Caco-2 (cell line): Measurements from ENCODE around the gene GAS2L1. TPM values are rescaled to one million over a fixed set of nuclear protein-coding genes. Genes with fewer than 3 reads are reported as not detected.
A peak's percentile ranks its signal among the peaks of the same experiment; 100 is the strongest.

Experiments
- BruUV-seq: library from RNA; stranded (reverse); fragments of 400-500 nt; replicated peaks from 2 replicates; lab custom pipeline; 2021; lab: Mats Ljungman, UMichigan
- CTCF ChIA-PET: fragments of 300-600 bp; sonication (Branson Sonifier 250); formaldehyde crosslinking; loops from one replicate; lab custom pipeline; 2022; ENCODE audit warnings: antibody characterized with exemption; lab: Charles Lee
- POLR2A ChIA-PET: fragments of 300-600 bp; sonication (Branson Sonifier 250); formaldehyde crosslinking; loops from one replicate; lab custom pipeline; 2022; ENCODE audit warnings: antibody characterized with exemption; lab: Charles Lee
- DNase-seq, 2 experiments: peaks; one replicate each; pipeline versions ENCODE4 v3.0.0 to v3.0.0-alpha.2; 2020 to 2022
- H3K27me3 ChIP-seq: replicated peaks from 2 replicates; pipeline ENCODE4 v1.6.0; 2011; ENCODE audit warnings: low read length; ENCODE audit not compliant: control insufficient read depth, insufficient read depth
- H3K36me3 ChIP-seq: 2 replicates; pipeline ENCODE4 v1.5.1; 2011; ENCODE audit warnings: low read length; ENCODE audit not compliant: control insufficient read depth, insufficient read depth
- H3K4me1 ChIP-seq: fragments of 250-450 bp; sonication (Bioruptor Pico); 2 replicates; pipeline ENCODE4 v1.5.1; 2020; ENCODE audit warnings: mild to moderate bottlenecking
- H3K4me3 ChIP-seq: 2 replicates; pipeline ENCODE4 v1.5.1; 2011; ENCODE audit warnings: low read depth, mild to moderate bottlenecking, control low read depth, low read length
- H3K9me3 ChIP-seq: fragments of 250-450 bp; sonication (Bioruptor Pico); 2 replicates; pipeline ENCODE4 v1.5.1; 2020; ENCODE audit warnings: mild to moderate bottlenecking, moderate library complexity
- H3K27ac Mint-ChIP-seq: one replicate; pipeline ENCODE4 v1.8.0; 2022; ENCODE audit warnings: mixed read lengths; ENCODE audit not compliant: unreplicated experiment
- H3K27me3 Mint-ChIP-seq: one replicate; pipeline ENCODE4 v1.8.0; 2022; ENCODE audit warnings: mixed read lengths; ENCODE audit not compliant: insufficient read depth, unreplicated experiment
- H3K36me3 Mint-ChIP-seq: one replicate; pipeline ENCODE4 v1.8.0; 2022; ENCODE audit warnings: mild to moderate bottlenecking, mixed read lengths; ENCODE audit not compliant: insufficient read depth, unreplicated experiment
- H3K4me1 Mint-ChIP-seq: one replicate; pipeline ENCODE4 v1.8.0; 2022; ENCODE audit warnings: low read depth, mixed read lengths; ENCODE audit not compliant: unreplicated experiment
- H3K4me3 Mint-ChIP-seq: one replicate; pipeline ENCODE4 v1.8.0; 2022; ENCODE audit warnings: mild to moderate bottlenecking, moderate library complexity, mixed read lengths; ENCODE audit not compliant: unreplicated experiment
- H3K9me3 Mint-ChIP-seq: one replicate; pipeline ENCODE4 v1.8.0; 2022; ENCODE audit warnings: mixed read lengths; ENCODE audit not compliant: unreplicated experiment
- intact Hi-C: fragments of 100-400 bp; cut with micrococcal nuclease; formaldehyde crosslinking; loops from one replicate; pipeline ENCODE4 v1.10.0; 2022; ENCODE audit not compliant: unreplicated experiment
- total RNA-seq: library from RNA; stranded (reverse); gene quantifications from 2 replicates; pipeline ENCODE4 v1.2.3, GENCODE V29; 2022
- TF ChIP-seq, protein P1 (sequence below), 2 experiments: fragments of 200-600 bp in 1 of 2; IDR thresholded peaks; 1 replicate in 1 of 2; 2 replicates in 1 of 2; pipeline versions ENCODE4 v1.5.1 to v1.8.0; 2011 to 2022; ENCODE audit warnings: antibody characterized with exemption in 1 of 2, control low read depth in 1 of 2, inconsistent platforms in 1 of 2, low read depth in 1 of 2, low read length in 1 of 2, mild to moderate bottlenecking in 1 of 2, moderate library complexity in 1 of 2; ENCODE audit not compliant: insufficient read depth in 1 of 2, severe bottlenecking in 1 of 2, unreplicated experiment in 1 of 2

Gene GAS2L1
- total RNA-seq, 1 experiment from 2014 or later, result 20.4 TPM

DNA sequence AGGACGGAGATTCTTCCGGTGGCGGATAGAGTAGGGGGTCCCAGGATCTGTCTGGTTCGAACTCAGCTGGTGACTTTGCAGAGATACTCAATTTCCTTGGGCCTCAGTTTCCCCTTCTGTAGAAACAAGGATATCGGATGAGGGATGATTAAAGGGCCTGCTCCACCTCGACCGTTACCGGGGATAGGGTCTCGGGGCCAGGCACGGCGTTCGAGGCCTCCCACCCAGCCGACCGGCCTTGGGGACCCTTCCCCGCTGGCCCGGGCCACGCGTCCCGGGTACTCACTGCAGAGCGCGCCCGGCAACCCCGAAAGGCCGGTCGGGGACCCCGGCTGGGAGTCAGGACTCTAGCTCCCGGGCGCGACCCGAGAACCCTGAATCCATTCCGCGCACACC is 39.0 kb upstream of the GAS2L1 start:
- peaks cover 55% of the 10 kb centered on the region for H3K36me3 Mint-ChIP-seq
- Histone ChIP-seq H3K36me3 (peaks cover 4% of the 10 kb centered on the region), H3K4me3 (peak overlapping the region; percentile 76), H3K4me1 (peaks cover 20% of the 10 kb centered on the region), H3K27me3 (no peaks in the 10 kb centered on the region), H3K9me3 (no peaks in the 10 kb centered on the region)
- H3K9me3 Mint-ChIP-seq, result no peaks in the 10 kb centered on the region
- TSS peak; percentile 62 for BruUV-seq
- peaks cover 25% of the 10 kb centered on the region for H3K4me1 Mint-ChIP-seq
- TF ChIP-seq, protein P1, sequence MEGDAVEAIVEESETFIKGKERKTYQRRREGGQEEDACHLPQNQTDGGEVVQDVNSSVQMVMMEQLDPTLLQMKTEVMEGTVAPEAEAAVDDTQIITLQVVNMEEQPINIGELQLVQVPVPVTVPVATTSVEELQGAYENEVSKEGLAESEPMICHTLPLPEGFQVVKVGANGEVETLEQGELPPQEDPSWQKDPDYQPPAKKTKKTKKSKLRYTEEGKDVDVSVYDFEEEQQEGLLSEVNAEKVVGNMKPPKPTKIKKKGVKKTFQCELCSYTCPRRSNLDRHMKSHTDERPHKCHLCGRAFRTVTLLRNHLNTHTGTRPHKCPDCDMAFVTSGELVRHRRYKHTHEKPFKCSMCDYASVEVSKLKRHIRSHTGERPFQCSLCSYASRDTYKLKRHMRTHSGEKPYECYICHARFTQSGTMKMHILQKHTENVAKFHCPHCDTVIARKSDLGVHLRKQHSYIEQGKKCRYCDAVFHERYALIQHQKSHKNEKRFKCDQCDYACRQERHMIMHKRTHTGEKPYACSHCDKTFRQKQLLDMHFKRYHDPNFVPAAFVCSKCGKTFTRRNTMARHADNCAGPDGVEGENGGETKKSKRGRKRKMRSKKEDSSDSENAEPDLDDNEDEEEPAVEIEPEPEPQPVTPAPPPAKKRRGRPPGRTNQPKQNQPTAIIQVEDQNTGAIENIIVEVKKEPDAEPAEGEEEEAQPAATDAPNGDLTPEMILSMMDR (IDR thresholded peaks at IDR 0.05; ENCODE audit: insufficient read depth in 1 of 2, low read depth in 1 of 2, low read length in 1 of 2, severe bottlenecking in 1 of 2, unreplicated experiment in 1 of 2), result no peak
- peak overlapping the region; percentile 98 for H3K4me3 Mint-ChIP-seq
- POLR2A ChIA-PET, result no interaction called here
- CTCF ChIA-PET, result interaction anchor here (1.3 kb wide), 1 partner anchor 22 kb away, joined by 3 read pairs; no protein-coding TSS in a partner anchor
- H3K27ac Mint-ChIP-seq, result peak overlapping the region; percentile 100
- intact Hi-C loops, result no loop called here
- H3K27me3 Mint-ChIP-seq, result no peaks in the 10 kb centered on the region
- DNase-seq, result no peak

DNA sequence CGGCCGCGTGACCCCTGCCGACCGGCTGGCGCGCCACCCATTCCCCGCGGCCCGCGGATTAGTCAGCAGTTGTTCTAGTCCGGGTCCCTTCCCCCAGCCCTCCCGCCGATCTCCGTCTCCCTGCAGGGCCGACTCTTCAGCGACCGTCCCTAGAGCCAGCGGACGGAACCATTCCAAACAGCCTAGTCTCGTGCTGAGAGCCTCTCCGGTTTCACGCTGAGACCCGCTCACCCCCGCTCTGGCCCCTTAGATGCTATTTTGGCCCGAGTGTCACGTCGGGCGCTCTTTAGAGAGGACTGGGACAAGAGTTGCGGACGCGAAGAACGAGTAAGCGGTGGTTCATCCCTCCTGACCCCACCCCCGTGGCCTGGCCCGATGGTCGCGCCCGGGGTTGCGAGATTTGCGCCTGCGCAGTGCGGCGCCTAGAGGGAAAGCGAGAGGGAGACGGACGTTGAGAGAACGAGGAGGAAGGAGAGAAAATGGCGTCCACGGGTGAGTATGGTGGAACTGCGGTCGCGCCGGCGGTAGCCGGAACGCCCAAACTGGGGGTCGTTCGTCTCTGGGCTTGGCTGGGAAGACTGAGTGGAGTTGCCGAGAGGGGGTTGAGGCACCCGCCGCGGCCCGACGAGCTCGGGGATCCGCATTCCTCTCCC is 38.5 kb upstream of the GAS2L1 start, which contains the start of the genes EWSR1 and RHBDD3:
Gene EWSR1 (plus strand): TSS at position 411 of the 653 bp plus-strand sequence. CDS start 69 bp downstream, at position 480.
Gene RHBDD3 (minus strand): TSS at position 124 of the 653 bp plus-strand sequence. CDS start 2,355 bp downstream, outside the sequence.
- no peaks in the 10 kb centered on the region for H3K9me3 Mint-ChIP-seq
- BruUV-seq, result no TSS peak
- H3K4me1 Mint-ChIP-seq, result peaks cover 25% of the 10 kb centered on the region
- peaks cover 4% of the 10 kb centered on the region for H3K36me3 ChIP-seq
- TF ChIP-seq, protein P1 (IDR thresholded peaks at IDR 0.05; ENCODE audit: insufficient read depth in 1 of 2, low read depth in 1 of 2, low read length in 1 of 2, severe bottlenecking in 1 of 2, unreplicated experiment in 1 of 2), result no peak
- peak within 1 kb of the TSS; percentile 76 for H3K4me3 ChIP-seq
- H3K27me3 ChIP-seq, result no peaks in the 10 kb centered on the region
- intact Hi-C loops, result no loop called here
- H3K27ac Mint-ChIP-seq, result peak within 1 kb of the TSS; percentile 100
- CTCF ChIA-PET, result no interaction called here
- peaks cover 60% of the 10 kb centered on the region for H3K36me3 Mint-ChIP-seq
- no peaks in the 10 kb centered on the region for H3K9me3 ChIP-seq
- POLR2A ChIA-PET, result no interaction called here
- peaks cover 20% of the 10 kb centered on the region for H3K4me1 ChIP-seq
- peak; percentile 97 for DNase-seq
- H3K4me3 Mint-ChIP-seq, result peak within 1 kb of the TSS; percentile 98
- H3K27me3 Mint-ChIP-seq, result no peaks in the 10 kb centered on the region

DNA sequence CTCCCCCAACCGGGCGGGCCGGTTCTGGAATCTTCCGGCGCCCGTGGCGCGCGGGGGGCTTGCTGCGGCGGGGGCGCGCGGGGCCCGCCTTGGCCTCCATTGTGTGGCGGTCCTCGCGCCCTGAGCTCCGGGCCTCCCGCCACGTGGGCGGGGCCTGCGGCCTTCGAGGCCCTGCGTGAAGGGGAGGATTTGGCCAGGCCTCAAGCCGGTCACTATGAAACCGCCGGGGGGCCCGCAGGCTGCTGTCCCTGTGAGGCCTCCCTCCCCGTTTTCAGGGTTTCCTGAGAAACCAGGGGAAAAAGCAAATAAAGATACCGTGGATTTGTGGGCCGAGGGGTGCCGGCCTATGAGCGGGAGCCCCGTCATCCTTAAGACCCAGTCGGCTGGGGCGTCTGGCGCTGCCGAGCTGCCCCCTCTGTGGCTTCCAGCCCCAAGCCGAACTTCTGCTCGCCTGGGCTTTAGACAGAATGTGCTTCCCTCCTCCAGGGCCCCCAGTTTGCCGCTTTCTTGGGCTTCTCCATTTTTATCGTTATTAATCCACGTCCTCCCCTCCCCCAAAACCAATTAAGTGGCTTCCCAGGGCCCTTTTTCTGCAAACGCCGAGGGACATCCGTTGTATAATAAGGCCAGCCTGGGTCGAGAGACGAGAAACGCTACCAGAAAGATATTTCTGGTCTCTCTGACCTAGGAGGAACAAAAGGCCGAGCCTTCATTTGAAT is 37.8 kb upstream of the GAS2L1 start:
- no peaks in the 10 kb centered on the region for H3K9me3 ChIP-seq
- peak; percentile 64 to 73 for DNase-seq
- Mint-ChIP-seq H3K4me3 (peak overlapping the region; percentile 98), H3K36me3 (peaks cover 67% of the 10 kb centered on the region), H3K4me1 (peaks cover 25% of the 10 kb centered on the region), H3K27ac (peak overlapping the region; percentile 100), H3K27me3 (no peaks in the 10 kb centered on the region), H3K9me3 (no peaks in the 10 kb centered on the region)
- H3K4me3 ChIP-seq, result peak overlapping the region; percentile 76
- TF ChIP-seq, protein P1 (IDR thresholded peaks at IDR 0.05; ENCODE audit: insufficient read depth in 1 of 2, low read depth in 1 of 2, low read length in 1 of 2, severe bottlenecking in 1 of 2, unreplicated experiment in 1 of 2), result no peak
- intact Hi-C loops, result no loop called here
- peaks cover 4% of the 10 kb centered on the region for H3K36me3 ChIP-seq
- ChIA-PET POLR2A (interaction anchor here (0.5 to 0.6 kb wide), 2 partner anchors 54 to 583 kb away, joined by 3 to 6 read pairs; no protein-coding TSS in a partner anchor), CTCF (no interaction called here)
- no TSS peak for BruUV-seq
- H3K27me3 ChIP-seq, result no peaks in the 10 kb centered on the region
- H3K4me1 ChIP-seq, result peaks cover 20% of the 10 kb centered on the region
